NCI-H524 treated with DMSO at 0.1 percent for 48 hours (cell line): Measurements from ENCODE around the gene KLHL29.

Experiments used
- DNase-seq: peaks from one replicate; lab custom pipeline; 2025; lab: John Stamatoyannopoulos, UW

Gene KLHL29

GRCh38 chr2:23423062-23423872 lies 38.3 kb downstream of the KLHL29 start:
- DNase-seq, result no peak

- no peak for DNase-seq
Measured at GRCh38 chr2:23423873-23424680, 39.1 kb downstream of the KLHL29 start.

DNA sequence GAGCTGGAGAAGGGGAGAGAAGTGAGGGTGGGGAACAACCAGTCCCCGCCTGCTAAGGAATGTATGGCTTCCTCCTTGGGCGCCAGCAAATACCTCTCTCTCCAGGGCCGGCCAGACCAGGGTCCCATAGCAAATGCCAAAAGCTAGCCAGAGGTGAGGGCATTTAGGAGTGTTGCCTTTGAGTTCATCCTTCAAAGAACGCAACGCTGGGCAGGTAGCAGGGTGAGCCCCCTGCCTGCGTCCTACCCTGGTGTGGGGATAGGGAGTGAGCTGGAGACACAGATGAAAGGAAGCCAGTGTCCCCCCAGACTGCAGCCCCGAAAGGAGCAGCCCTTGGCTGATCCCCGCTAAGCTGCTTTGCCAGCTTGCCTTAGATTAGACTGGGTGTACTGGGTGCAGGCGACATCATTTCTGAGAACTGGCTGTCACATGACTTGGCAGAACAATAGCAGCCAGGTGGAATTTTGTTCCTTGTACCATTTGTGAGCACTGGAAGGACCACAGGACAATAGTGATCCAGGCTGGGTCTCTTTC lies 40.4 kb downstream of the KLHL29 start:
- no peak for DNase-seq

DNA sequence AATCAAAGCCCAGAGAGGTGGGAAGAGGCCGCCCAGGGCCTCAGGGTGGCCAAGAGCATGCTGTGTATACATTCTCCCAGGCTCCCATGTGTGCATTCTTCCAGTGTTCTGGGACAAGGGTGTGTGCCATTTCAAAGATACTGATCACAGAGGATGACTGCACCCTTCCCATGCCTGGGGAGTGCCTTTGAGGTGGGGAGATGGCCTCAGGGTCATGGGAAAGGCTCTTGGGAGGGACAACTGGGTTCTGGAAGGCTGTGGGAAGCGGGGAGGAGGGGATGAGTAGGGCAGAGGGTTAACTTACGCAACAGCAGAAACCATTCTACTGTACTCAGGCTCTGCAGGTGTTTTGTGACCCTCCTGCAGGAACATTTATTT lies 40.9 kb downstream of the KLHL29 start:
- DNase-seq, result no peak

DNA sequence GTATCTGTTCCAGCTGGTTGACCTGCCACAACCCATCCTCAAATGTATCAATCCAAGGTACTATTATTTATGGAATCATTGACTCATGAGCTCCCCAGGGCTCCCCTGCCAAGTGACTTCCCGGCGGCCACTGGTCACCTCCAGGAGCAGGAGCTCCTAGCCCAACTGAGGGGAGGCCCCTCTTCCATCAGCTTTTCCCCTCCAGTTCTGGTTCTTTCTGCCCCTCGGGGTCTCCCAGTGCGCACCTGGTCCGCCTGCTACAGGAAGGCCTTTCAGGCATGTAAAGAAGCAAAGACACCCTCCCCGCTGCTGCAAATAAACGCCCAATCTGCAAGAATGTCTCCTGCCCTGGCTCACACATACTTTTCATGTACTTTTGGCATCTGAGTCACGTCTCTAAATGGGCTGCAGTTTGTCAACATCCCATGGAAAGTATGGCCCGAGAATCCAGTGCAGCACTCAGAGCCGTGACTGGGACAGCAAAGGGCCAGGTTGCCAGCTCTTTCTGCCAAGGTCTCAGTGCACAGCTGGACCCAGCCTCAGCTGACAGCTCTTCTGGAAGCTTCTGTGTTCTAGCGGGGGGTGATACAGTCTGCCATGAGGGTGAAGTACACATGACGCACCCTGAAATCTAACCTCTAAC lies 41.4 kb downstream of the KLHL29 start:
- no peak for DNase-seq

- DNase-seq, result no peak
Measured at GRCh38 chr2:23427350-23427749, 42.4 kb downstream of the KLHL29 start.

DNA sequence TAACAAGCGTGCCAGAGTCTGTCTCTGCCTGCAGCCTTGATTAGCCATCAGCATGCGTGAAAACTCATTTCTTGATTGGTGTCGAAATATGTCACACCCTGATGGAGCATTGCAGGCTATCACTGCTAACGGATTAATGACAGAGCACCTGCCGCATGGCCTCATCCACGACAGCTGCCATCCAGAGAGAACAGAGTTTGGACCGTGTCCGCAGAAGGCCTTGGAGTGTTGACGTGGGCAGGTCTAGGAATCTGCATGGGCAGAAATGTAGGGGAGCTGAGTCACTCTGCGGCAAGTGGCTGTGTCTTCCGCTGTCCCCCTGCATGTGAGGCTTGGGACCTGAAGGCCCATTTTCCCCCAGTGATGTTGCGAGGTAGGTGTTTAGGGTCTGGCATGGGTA lies 43.0 kb downstream of the KLHL29 start:
- DNase-seq, result peak; percentile 39

DNA sequence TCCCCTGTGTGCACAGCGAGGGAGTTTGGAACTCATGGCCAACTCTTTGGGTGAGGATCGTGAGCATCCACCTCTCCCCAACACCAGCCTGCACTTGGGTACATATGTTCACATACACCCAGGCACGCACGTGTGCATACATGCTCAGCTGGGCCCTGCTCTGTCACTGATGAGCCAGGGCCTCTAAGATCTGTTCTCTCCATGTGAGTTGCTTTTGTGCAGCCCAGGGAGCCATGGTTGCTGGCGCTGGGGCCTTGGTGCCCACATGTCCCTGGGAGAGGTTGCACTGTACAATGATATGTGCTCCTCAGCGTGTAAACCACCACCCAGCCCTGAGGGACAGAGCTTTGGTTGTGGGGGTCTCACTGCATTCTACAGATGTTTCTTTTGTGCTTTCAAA lies 44.1 kb downstream of the KLHL29 start:
- no peak for DNase-seq

GRCh38 chr2:23430263-23430662 lies 45.3 kb downstream of the KLHL29 start:
- DNase-seq, result no peak

DNA sequence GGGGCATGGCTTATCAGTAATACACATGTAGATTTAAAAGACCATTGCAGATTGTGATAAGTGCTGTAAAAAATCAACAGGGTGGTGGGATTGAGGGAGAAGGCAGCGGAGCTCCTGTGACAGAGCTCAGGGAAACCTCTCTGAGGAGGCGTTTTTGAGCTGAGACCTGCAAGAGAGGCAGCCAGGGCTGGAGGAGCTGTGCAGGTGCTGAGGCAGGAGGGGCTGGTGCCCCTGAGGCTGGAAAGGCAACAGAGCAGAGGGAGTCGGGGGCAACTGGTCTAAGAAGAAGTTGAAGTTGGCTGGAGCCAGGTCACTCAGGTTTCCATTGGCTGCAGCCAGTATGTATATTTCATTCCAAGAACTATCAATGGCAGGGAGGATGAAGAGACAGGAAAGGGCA lies 47.6 kb downstream of the KLHL29 start:
- no peak for DNase-seq

DNA sequence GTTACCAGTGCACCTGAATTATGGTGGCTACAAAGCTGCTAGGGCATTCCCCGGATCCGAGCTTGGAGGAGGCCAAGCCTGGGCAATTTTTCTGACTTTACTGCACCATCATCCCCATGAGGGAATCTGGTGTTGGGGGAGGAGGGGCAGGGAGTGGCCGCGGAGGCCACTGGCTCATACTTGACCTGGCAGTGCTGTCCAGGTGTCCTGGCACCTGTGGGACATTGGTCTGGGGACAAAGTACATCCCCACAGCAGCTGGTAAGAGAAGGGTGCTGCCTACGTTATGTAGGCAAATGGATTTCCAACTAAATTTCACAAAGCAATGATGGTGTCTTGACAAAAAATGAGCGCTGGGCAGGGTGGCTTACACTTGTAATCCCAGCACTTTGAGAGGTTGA lies 48.3 kb downstream of the KLHL29 start:
- no peak for DNase-seq

DNA sequence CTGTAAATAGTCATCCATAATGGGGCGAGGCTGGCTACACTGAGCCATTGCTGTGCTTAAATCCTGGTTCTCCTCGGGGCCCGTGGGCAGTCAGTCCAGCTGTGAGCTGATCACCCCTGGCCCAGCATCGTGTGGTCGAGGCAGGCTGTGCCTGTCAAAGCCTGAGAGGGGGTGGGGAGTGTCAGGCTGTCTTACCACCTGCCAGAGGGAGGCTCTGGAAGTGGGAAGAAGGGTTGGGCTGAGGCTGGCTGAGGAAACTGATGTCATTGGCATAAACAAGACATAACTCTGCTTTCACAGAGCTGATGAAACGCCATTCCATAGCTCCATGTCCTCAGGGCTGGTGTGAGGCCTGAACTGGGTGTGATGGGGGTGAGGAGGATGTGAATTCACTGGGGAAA lies 49.7 kb downstream of the KLHL29 start:
- DNase-seq, result no peak

DNA sequence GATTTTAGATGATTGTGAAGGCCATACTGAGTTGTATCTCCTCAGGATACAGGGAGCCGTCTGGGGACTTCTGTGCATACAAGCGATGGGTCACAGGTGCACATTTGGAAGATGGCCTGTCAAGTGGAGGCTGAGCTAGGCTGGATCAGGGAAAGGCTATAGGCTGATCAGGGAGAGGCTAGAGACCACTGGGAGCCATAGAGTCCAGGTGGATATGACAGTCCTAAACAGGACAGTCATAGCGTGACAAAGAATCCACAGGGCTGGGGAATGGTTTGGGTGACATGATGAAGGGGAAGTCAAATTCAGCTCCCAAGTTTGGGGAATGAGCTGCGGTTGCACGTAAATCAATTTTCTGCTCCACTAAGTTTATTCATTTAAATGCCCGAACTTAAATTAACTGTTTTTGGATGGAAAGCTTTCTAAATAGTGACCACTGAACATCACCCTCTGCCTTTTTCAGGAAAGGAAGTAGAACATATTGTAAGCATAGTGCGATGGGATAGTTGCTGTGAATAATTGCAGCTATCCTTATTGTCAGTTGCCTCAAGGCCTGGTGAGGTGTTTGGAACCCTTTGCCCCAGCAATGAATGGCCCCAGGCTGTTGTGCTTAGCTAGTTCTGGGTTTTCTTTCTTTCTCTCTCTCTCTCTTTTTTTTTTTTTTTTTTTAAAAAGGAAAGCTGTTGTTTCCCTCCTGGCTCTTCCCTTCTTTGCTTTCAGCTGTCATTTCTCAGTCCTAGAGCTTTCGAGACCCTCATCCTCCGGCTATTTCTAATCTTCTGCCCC lies 50.5 kb downstream of the KLHL29 start:
- DNase-seq, result no peak

GRCh38 chr2:23436346-23437098 lies 51.5 kb downstream of the KLHL29 start:
- DNase-seq, result no peak

DNA sequence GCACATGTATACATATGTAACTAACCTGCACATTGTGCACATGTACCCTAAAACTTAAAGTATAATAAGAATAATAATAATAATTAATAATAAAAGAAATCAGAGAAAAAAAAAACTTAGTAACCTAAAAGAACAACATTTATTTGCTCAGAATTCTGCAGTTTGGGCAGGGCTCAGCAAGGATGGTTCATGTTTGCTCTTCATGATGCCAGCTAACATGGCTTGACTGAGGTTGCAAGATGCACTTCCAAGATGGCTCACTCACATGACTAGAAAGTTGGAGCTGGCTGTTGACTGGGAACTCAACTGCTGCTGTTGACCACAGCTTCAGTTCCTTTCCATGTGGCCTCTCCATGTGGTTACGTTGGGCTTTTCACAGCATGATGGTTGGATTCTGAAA lies 56.4 kb downstream of the KLHL29 start:
- DNase-seq, result no peak

DNA sequence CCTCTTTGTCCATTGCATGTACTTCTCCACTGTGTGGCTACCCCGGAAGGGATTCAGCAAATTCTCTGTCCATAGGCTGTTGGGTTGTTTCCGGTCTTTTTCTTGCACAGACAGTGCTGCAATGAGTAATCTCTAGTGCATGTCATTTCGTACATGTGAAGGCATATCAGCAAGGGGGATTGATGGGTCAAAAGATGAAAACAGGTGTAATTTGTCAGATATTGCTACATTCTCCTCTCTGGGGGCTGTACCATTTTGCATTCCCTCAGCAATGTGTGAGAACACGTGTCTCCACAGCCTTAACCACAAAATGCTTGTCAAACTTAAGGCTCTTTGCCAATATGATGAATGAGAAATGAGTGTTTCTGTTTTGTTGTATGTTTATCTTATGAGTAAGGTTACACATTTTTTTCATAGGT lies 60.5 kb downstream of the KLHL29 start:
- DNase-seq, result no peak

DNA sequence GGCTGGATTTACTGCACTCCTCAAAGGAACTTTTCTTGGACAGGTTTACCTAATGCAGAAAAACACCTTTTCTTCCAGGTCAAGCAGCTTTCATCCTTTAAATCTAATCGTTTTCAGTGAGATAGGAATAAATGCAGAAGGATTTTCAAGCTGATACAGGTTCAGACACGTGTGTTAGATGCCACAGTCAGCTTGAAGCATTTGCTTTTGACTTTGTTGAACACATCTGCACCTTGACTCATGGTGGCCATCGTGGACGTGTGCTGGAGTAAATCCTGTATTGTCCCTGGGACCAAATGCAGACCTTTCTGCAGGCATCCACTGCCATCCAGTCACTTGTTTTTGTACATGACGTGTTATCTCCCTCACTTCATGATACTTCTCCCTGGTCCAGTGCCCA lies 61.9 kb downstream of the KLHL29 start:
- DNase-seq, result no peak

- DNase-seq, result no peak
Measured at GRCh38 chr2:23447405-23447804, 62.4 kb downstream of the KLHL29 start.

GRCh38 chr2:23448906-23449305 lies 63.9 kb downstream of the KLHL29 start:
- no peak for DNase-seq

DNA sequence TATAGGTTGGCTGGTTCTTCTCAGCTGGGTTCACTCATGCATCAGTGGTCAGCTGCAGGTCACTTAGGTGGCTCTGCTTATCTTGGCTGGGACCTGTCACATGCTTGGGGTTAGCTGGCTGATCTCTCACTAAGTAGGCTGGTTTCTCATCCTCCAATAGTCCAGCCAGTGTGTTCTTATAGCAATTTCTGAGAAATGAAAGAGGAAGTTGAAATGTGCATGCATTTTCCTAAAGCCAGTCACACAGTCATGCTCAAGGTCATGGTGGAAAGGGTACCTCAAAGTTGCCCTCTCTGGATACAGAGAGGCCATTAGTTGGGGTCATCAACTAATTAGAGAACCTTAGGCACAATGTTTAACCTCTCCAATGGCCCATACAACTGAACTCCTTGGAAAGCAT lies 64.4 kb downstream of the KLHL29 start:
- no peak for DNase-seq

GRCh38 chr2:23449831-23450331 lies 64.9 kb downstream of the KLHL29 start:
- no peak for DNase-seq
